Body of pancreas (tissue), 4 donors: ENCODE results near the gene MED27. TPM values are rescaled to one million over a fixed set of nuclear protein-coding genes. Genes with fewer than 3 reads are reported as not detected.

Experiments used
- ATAC-seq: fragments of 150-250 bp; one replicate; pipeline ENCODE4 v1.9.1; 2016
- DNase-seq, 4 donors: peaks; one replicate each; pipeline ENCODE4 v3.0.0-alpha.2; 2019
- H3K27ac ChIP-seq, 4 donors: fragments of 200-600 bp; sonication (generic); 1 replicate in 3 of 4; 2 replicates in 1 of 4; pipeline versions ENCODE4 v1.5.1 to v1.6.1; 2016 to 2019; ENCODE audit warnings: mild to moderate bottlenecking in 1 of 4, mixed read lengths in 1 of 4, moderate library complexity in 1 of 4
- H3K27me3 ChIP-seq, 2 donors: fragments of 200-600 bp; sonication (generic); one replicate each; pipeline ENCODE4 v1.6.0; 2016; ENCODE audit warnings: mild to moderate bottlenecking in 1 of 2
- H3K36me3 ChIP-seq, 2 donors: fragments of 200-600 bp; sonication (generic); replicated peaks in 1 of 2; 2 replicates each; pipeline ENCODE4 v1.5.1; 2016; ENCODE audit warnings: low read depth in 2 of 2; ENCODE audit not compliant: insufficient read depth in 1 of 2
- H3K4me1 ChIP-seq: fragments of 200-600 bp; sonication (generic); one replicate; pipeline ENCODE4 v1.6.0; 2016
- H3K4me3 ChIP-seq, 2 donors: fragments of 200-600 bp; sonication (generic); 1 replicate in 1 of 2; 2 replicates in 1 of 2; pipeline ENCODE4 v1.5.1; 2016 to 2019
- H3K9me3 ChIP-seq, 3 donors: fragments of 200-600 bp; sonication (generic); 1 replicate in 2 of 3; 2 replicates in 1 of 3; pipeline ENCODE4 v1.5.1; 2016
- CTCF ChIP-seq, 7 experiments: fragments of 450-650 bp in 4 of 7; fragments of 200-600 bp in 3 of 7; sonication (generic) in 3 of 7; IDR thresholded peaks; one replicate each; pipeline ENCODE4 v1.5.1; 2016 to 2019; ENCODE audit warnings: antibody characterized with exemption in 7 of 7
- POLR2A ChIP-seq, 3 donors: fragments of 450-650 bp; IDR thresholded peaks; one replicate each; pipeline ENCODE4 v1.6.1; 2016; ENCODE audit warnings: antibody characterized with exemption in 3 of 3, mild to moderate bottlenecking in 2 of 3
- WGBS, 2 donors: methylation state at CpG; one replicate each; pipeline ENCODE4 v1.1.5; 2017; 5-methylcytosine and 5-hydroxymethylcytosine counted together
- intact Hi-C: fragments of 100-400 bp; cut with DNase I; formaldehyde crosslinking; loops from one replicate; pipeline ENCODE4 v1.15.1; 2023
- total RNA-seq, 2 donors: library from RNA; depleted of rRNA; stranded (reverse); fragments of >200 nt; gene quantifications; one replicate each; pipeline ENCODE4 v1.1.0, GENCODE V29; 2016

The MED27 gene
- total RNA-seq, 2 donors from 2014 or later = 3.4 to 11.5 TPM

DNA sequence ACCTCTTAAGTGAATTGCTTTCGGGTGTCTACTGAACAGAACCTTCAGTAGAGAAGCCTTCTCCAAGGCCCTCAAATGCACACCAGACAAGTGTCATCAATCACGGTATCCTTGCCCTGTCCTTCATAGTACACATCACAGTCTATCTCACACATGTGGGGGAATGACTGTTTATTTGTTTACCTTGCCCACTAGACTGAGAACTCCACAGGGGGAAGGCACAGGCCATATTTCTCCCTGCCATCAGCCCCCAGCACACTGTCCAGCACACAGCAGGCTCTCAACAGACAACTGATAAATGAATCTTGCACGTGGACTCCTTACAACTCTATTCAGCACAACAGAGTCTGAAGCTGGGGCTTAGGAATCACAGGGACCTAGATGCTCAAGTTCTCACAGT lies 128.5 kb downstream of the MED27 start:
- no peak for TF ChIP-seq POLR2A (IDR thresholded peaks at IDR 0.05)
- TF ChIP-seq CTCF (IDR thresholded peaks at IDR 0.05) = no peak
- H3K27me3 ChIP-seq = no peaks in the 10 kb centered on the region
- DNase-seq (no peak), ATAC-seq (no peak)
- no peaks in the 10 kb centered on the region for H3K4me1 ChIP-seq
- WGBS, 2 donors = 85 to 91% methylated on average over 3 of the region's 3 CpGs
- intact Hi-C loops = no loop called here
- no peaks in the 10 kb centered on the region for H3K36me3 ChIP-seq
- no peak overlapping the region for H3K27ac ChIP-seq
- no peaks in the 10 kb centered on the region for H3K9me3 ChIP-seq
- no peak overlapping the region for H3K4me3 ChIP-seq

GRCh38 chr9:131950487-131950886 lies 129.2 kb downstream of the MED27 start:
- no peaks in the 10 kb centered on the region for H3K36me3 ChIP-seq
- intact Hi-C loops = no loop called here
- no peak for TF ChIP-seq POLR2A (IDR thresholded peaks at IDR 0.05)
- ATAC-seq (no peak), DNase-seq (no peak)
- H3K4me1 ChIP-seq = no peaks in the 10 kb centered on the region
- 86 to 92% methylated on average over 9 of the region's 9 CpGs for WGBS, 2 donors
- no peak overlapping the region for H3K4me3 ChIP-seq
- H3K27me3 ChIP-seq = no peaks in the 10 kb centered on the region
- no peak overlapping the region for H3K27ac ChIP-seq
- no peaks in the 10 kb centered on the region for H3K9me3 ChIP-seq

DNA sequence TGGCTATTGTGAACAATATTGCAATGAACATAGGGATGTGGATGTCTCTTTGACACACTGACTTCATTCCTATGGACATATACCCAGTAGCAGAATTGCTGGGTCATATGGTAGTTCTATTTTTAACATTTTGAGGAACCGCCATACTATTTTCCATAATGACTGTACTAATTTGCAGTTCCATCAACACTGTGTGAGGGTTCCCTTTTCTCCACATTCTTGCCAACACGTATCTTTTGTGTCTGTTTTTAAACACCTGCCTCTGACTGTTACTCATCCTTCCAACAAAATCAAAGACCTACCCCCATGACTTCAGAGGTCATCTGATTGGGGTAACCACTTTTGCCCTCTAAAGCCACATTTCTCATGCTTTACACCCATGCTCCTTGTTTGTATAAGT lies 133.5 kb downstream of the MED27 start:
- ATAC-seq = no peak
- Histone ChIP-seq H3K4me1 (no peaks in the 10 kb centered on the region), H3K9me3 (no peaks in the 10 kb centered on the region), H3K4me3 (no peak overlapping the region), H3K27me3 (no peaks in the 10 kb centered on the region), H3K36me3 (no peaks in the 10 kb centered on the region), H3K27ac (no peak overlapping the region)
- DNase-seq = no peak
- 80 to 91% methylated on average over 2 of the region's 2 CpGs for WGBS, 2 donors
- intact Hi-C loops = no loop called here
- TF ChIP-seq CTCF (IDR thresholded peaks at IDR 0.05) (no peak), POLR2A (IDR thresholded peaks at IDR 0.05) (no peak)

DNA sequence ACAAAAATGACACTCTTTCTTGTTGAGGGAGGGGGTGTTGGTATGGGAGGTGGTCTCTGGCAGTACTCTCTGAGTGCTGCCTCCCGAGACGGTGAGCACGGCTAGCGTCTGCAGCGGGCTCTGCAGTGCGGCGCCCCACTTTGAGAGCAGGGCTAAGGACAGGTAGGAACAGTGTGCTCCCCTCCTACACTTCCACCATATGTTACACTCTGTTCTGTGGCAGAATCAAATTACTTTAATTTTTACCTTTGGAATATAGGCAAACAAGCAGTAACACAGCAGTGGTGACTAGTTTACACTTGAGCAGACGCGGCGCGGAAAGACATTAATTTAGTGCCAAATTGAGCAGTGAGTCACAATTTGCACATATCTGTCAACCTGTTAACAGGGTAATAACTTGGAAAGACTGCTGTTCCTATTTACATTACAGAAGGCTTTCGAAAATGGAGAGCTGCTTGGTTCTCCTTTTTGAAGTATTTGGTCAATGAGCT lies 136.3 kb downstream of the MED27 start:
- no peak overlapping the region for H3K4me3 ChIP-seq
- H3K27ac ChIP-seq = no peak overlapping the region
- DNase-seq (peak in 3 of 4 donors; percentile 20 to 25 (median 22)), ATAC-seq (no peak)
- no peaks in the 10 kb centered on the region for H3K4me1 ChIP-seq
- 92 to 96% methylated on average over 12 of the region's 12 CpGs for WGBS, 2 donors
- TF ChIP-seq CTCF (IDR thresholded peaks at IDR 0.05) (no peak), POLR2A (IDR thresholded peaks at IDR 0.05) (no peak)
- H3K27me3 ChIP-seq = no peaks in the 10 kb centered on the region
- H3K36me3 ChIP-seq = no peaks in the 10 kb centered on the region
- no peaks in the 10 kb centered on the region for H3K9me3 ChIP-seq
- intact Hi-C loops = no loop called here

DNA sequence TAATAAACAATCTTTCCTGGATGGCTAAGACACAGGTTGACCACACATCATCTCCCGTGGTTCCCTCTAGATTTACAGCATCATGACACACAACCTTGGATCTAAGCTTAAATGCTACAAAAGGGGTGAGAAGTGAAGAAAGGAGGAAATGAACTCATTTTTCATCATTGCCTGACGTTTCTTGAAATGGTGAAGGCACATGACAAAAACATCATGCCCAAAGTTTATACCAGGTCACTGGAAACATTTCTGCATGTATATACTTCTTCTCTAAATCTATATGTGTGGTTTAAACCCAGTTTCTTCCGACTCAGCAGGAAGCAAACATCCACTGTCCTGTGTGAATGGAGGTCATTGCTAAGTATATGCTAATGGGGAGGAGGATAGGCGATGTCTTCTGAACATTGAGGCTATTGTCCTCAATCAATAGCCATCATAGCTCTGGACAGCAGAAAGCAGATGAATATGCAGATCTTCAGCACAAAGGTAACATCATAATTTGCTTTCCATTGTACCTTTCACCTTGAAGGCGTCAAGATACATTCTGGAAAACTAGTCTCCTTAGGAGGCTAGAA lies 137.4 kb downstream of the MED27 start:
- no peak for DNase-seq
- WGBS, 2 donors = 82 to 91% methylated on average over 5 of the region's 5 CpGs
- no peak for TF ChIP-seq CTCF (IDR thresholded peaks at IDR 0.05)
- no peak for TF ChIP-seq POLR2A (IDR thresholded peaks at IDR 0.05)

More for the DNA sequence above, 137.4 kb downstream of the MED27 start:
- Histone ChIP-seq H3K27me3 (no peaks in the 10 kb centered on the region), H3K4me3 (no peak overlapping the region), H3K36me3 (no peaks in the 10 kb centered on the region), H3K27ac (no peak overlapping the region), H3K9me3 (no peaks in the 10 kb centered on the region), H3K4me1 (no peaks in the 10 kb centered on the region)
- no peak for ATAC-seq
- intact Hi-C loops = no loop called here
